Lung microvascular endothelial cell (primary cell): ENCODE results near the gene PYURF. TPM values are rescaled to one million over a fixed set of nuclear protein-coding genes. Genes with fewer than 3 reads are reported as not detected.

Source experiments
- DNase-seq, 2 donors: peaks; one replicate each; pipeline versions ENCODE4 v3.0.0 to v3.0.0-alpha.2; 2010; ENCODE audit warnings: low read depth in 2 of 2
- total RNA-seq: library from RNA; depleted of rRNA; stranded (reverse); fragments of >200 nt; gene quantifications from 2 replicates; pipeline ENCODE4 v1.2.1, GENCODE V29; 2014

Gene PYURF, protein sequence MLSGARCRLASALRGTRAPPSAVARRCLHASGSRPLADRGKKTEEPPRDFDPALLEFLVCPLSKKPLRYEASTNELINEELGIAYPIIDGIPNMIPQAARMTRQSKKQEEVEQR
- total RNA-seq, result 75.0 and 77.6 TPM in 2 replicates

DNA sequence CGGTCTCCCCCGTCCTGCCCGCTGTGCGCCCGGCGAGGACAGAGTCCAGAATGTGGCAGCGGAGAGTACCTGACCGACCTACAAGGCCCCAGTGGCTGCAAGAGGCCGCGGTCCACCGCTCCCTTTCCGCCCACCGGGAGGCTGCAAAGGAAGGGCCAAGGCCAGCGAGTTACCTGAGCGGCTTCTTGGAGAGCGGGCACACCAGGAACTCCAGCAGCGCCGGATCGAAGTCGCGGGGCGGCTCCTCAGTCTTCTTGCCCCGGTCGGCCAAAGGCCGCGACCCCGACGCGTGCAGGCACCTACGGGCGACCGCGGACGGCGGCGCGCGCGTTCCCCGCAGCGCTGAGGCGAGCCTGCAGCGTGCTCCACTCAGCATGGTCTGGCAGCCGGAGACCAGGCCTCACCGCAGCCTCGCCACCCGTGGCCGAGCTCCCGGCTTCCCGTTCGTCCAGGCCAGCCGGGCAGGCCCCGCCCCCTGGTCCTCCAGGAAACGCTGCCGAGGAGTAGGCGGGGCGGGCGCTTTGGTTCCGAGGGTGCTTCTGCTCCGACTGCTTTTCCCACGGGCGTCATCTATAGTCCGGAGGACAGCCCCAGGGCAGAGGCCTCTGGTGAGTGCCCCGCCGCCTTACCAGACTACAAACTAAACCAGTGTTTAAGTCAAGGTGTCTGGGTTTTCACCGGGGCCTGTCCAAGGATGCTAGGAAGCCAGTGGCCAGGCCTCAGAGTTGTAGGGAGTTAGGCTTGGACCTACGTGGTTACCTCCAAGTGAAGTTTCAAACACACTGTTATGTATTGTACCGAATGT, at the start of gene PYURF:
TSS of gene PYURF (minus strand) at position 452 of the 805 bp plus-strand sequence. CDS start at position 376, 76 bp downstream.
- peak; percentile 91 to 96 for DNase-seq

DNA sequence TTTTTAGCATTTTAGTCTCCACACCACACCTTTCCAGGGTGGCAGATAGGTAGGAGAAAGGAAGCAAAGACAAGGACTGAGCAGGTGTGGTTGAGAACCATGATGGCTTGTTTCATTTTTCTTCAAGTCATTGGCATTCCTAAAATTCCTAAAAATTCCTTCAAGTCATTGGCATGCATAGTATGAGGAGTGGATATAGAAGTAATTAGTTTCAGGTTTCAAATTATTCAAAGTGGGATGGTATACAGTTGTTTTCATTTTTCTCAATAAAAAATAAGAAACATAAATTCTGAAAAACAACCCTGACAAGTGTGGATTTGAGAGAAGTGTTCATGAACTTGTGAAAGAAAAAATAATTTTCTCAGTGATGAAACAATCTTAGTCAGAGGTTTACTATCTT, 46.4 kb upstream of the PYURF start:
- DNase-seq, result no peak

DNA sequence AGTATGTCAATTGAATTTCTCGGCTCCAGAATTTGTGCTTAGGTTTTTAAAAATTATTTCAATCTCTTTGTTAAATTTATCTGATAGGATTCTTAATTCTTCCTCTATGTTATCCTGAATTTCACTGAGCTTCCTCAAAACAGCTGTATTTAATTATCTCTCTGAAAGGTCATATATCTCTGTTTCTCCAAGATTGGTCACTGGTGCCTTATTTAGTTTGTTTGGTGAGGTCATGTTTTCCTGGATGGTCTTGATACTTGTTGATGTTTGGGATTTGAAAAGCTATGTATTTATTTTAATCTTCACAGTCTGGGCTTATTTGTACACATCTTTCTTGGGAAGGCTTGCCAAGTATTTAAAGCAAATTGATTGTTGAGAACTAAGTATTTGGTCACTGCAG, 44.0 kb upstream of the PYURF start:
- no peak for DNase-seq

DNA sequence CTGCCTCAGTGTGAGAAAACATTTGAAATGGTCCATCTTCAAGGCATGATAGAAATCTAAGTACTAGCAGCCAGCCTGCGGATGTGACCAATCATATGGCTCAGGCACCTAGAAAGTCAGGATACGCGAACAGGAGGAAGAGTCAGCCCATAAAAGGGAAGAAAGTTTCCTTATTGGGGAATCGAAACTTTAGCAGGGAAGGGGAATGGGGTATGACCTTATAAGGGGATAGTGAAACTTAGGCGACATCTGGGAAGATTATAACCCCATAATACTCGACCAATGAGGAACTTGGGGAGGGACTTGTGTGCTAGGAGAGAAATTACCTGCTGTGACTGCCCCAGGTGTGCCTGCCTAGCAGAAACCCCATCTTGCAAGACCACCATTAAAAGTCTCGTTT, 26.2 kb upstream of the PYURF start:
- DNase-seq, result no peak

DNA sequence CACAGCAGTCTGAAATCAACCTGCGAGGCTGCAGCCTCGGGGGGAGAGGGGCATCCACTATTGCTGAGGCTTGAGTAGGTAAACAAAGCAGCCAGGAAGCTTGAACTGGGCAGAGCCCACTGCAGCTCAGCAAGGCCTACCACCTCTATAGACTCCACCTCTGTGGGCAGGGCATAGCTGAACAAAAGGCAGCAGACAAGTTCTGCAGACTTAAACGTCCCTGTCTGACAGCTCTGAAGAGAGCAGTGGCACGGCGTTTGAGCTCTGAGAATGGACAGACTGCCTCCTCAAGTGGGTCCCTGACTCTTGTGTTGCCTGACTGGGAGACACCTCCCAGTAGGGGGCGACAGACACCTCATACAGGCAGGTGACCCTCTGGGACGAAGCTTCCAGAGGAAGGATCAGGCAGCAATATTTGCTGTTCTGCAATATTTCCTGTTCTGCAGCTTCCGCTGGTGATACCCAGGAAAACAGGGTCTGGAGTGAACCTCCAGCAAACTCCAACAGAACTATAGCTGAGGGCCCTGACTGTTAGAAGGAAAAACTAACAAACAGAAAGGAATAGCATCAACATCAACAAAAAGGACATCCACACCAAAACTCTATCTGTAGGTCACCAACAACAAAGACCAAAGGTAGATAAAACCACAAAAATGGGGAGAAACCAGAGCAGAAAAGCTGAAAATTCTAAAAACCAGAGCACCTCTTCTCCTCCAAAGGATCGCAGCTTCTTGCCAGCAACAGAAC, 15.9 kb upstream of the PYURF start:
- peak; percentile 69 to 72 for DNase-seq

DNA sequence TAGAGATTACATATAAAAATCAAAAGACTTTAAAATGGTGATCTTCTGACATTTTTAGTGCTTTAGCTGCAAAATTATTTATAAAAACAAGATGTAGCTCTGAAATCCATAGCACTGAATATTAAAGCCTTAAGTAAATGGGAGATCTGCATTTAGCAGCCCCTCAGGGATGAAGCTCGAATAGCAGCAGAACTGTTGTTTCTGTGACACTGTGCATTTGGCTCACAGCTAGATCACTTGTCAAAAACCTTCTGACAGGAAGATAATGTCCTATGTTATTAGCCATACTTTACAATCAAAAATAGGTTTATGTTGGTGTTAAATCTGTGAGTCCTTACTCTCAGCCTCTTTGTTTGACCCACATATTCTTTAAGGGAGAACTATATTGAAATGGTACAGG, 14.1 kb upstream of the PYURF start:
- DNase-seq, result no peak

DNA sequence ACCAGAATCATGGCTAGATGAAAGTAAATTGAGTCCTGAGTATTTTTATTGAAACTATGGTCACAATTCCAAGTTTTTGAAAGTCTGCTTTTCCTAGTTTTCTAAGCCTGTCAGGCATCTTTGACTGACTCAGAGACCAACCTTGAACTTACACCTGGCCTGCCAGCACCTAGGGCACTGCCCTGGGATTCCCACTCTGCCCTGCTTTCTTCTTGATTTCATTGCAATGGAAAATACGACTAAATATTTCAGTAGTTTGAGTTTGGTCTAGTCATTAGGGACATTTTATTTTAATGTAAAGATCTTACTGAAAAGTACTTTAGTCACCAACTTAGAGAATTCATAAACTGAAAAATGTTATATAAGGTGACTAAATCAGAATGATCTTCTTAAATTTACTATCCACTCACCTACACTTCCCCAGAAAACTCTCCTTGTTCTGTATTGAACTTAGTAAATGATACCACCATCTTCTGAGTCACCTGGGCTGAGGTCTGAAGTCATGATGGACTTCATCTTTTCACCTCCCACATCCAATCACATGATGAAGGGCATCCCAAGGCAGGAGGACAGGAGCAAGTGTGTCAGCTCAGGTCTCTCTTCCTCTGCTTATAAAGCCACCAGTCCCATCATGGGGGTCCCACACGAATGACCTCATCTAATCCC, 11.6 kb upstream of the PYURF start:
- no peak for DNase-seq

DNA sequence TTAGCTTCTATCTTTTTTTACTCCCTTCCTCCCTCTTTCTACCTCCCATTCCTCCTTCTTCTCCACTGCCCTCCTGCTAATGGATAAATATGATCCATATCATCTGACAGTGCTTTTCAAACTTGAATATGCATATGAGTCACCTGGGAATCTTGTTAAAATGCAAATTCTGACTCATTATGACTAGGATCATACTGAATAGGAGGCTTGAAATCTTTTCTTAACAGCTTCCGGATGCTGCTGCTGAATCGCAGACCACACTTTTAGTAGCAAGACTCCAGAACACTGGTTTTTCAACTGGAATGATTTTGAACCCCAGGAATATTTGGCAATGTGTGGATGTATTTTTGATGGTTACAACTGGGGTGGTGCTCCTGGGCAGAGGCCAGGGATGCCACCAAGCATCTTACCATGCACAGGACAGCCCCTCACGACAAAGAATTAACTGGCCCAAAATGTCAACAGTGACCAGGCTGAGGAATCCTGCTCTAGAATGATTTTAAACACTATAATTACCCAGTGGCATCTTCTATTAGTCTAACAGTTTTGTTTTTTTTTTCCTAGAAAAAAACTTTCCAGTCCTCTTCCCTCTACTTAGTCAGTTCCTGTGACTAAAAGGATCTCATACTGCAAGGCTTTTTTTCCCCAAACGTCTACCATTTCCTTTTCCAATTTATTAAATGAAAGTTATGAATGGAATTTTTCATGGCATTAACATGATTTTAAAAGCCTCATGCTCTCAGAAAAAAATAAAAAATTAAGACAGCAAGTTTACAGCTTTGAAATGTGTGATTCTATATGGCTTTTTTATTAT, 10.6 kb upstream of the PYURF start:
- DNase-seq, result peak; percentile 48 to 92

DNA sequence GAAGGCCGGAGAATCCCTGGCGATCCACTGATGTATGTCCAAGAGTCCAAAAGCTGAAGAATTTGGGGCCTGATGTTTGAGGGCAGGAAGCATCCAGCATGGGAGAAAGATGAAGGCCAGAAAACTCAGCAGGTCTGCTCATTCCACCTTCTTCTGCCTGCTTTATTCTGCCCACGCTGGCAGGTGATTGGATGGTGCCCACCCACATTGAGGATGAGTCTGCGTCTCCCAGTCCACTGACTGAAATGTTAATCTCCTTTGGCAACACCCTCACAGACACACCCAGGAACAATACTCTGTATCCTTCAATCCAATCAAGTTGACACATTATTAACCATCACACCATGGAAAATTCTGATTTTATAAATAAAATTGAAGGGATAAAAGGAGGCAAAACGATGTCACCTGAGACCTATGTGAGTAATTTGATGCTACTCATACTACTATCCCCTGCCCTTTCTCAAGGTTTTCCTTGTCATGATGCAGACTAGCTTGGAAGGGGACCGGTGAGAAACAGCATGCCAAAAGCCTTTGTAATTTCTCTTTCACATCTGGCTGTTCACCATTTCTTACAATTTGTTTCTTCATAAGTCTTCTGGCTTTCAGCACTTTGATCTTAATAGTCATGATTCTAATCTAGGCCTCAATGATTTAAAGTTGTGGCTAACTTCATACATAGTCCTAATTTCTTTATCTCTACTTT, 9.7 kb upstream of the PYURF start:
- peak in 1 of 2 donors; percentile 49 for DNase-seq

DNA sequence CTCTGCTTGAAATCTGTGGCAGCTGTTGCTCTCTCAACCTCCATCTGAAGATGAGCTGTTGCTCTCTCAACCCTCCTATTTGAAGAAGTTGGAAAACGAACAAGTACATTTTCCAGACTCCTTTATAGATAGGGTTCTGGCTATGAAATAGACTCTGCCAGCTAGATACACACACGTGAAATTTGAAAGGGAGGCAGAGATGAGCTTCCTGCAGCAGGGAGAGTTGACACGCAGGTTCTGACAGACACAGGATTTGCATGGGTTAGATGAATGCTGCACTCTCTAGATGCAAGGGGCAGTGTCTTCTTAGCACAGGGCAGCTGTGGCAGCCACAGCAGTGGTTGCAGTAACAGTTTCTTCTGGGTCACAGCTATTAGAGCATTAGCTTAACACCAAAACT, 8.0 kb upstream of the PYURF start:
- DNase-seq, result peak in 1 of 2 donors; percentile 41

DNA sequence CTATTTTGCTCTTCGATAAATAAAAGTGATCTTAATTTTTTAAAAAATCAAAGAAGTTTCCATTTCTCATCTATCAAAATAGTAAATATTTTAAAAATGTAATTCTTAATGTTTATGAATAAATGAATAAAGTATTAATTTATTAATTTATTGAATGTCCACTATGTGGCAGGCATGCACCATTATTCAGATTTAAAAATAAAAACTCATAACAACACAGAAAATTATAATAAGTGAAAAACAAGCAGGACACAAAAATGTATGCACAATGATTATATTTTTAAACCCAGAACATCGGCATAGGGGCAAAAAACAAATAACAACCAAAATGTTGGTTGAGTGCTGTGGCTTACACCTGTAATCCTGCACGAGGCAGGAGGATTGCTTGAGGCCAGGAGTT, 5.3 kb upstream of the PYURF start:
- DNase-seq, result peak; percentile 25 to 27

DNA sequence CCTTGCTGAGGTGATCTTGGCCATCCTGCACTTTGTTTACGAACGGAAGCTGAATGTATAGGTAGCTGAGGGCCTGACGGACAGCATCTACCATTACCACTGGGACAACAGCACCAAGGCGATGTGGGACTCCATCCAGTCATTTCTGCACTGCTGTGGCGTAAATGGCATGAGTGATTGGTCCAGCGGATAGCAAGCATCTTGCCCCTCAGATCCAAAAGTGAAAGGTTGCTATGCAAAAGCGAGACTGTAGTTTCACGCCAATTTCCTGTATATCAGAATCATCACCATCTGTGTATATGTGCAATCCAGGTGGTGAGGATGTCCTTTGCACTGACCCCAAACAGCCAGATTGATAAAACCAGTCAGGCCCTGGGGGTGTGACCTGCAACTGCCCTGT, 4.2 kb upstream of the PYURF start:
- no peak for DNase-seq

DNA sequence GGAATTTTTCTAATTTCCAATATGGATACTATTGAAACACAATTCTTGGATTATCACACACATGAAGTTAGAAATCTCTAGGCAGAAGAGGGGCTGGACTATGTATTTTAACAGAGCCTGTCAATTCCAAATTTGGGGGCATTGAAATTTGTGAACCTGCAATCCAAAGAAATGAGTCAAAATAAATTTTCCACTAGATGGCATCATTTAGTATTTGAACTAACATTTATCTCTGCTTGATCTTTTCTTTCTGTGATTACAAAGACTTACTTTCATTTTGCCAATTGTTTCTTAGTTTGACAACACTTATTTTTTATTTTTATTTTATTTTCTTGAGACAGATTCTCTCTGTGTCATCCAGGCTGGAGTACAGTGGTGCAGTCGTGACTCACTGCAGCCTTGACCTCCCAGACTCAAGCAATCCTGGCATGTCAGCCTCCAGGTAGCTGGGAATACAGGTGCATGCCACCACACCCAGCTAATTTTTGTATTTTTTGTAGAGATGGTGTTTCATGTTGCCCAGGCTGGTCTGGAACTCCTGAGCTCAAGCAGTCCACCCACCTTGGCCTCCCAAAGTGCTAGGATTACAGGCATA, 2.7 kb upstream of the PYURF start:
- peak; percentile 22 to 36 for DNase-seq

DNA sequence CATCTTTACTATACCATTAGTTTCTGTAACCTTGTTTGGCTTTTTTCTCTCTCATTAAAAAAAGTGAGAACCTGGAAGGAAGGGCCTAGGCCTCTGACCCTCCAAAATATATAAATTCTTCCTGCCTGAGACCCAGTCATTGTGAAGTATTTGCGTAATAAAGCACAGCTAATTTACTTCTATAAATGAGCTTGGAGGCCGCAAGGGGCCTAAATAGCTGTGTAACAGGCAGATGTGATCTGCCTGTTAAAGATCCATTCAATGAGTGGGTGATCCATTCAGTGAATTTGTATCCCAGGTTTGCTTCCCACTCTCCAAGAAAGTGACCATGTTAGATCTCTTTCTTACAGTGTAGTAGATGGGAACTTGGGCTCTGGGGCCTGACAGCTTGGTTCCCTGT, 595 bp upstream of the PYURF start:
- peak; percentile 5 to 13 for DNase-seq

DNA sequence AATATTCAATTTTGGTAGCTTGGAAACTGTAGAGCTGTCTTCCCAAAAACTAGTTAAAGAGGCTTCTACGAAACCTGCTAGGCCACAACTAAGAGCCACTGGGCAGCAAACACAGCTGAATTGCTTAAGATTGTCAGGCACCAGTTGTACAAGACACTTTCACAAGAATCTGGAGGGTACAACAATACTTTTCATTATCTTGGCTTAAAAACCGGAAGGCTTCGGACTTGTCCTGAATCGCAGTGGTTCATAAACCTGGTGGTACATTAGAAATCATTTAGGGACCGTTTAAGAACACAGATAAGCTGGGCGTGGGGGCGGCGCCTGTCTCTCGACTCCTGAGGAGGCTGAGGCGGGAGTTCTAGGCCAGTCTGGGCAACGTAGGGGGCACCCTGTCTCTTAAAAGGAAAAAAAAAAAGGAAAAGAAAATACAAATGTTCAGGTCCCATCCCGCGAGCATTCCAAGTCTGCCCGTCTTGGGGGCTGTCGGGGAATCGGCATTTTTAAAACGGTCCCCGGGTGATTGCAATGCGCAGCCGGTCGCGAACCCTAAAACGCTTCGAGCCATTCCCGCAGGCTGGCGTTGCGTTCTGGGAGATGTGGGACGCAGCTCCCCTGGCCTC, 763 bp downstream of the PYURF start:
- peak; percentile 17 to 49 for DNase-seq

DNA sequence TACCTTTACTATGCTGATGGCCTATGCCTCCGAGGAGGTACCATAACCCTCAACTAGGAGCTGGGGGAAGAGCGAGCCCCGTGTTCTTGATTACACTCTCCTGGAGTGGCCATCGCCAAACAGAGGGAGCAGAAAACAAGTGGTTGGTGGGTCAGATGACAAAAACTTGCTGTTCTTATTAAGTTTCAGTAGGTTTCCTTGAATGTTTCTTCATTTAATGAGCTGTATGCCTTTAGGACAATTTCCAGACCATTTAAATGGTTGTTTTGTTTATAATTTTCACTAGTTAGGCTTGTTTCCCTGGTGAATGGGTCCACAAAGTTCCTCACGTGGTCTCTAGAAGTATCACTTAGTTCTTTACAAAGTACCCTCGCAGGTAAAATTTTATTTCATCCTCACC, 4.7 kb downstream of the PYURF start:
- no peak for DNase-seq

DNA sequence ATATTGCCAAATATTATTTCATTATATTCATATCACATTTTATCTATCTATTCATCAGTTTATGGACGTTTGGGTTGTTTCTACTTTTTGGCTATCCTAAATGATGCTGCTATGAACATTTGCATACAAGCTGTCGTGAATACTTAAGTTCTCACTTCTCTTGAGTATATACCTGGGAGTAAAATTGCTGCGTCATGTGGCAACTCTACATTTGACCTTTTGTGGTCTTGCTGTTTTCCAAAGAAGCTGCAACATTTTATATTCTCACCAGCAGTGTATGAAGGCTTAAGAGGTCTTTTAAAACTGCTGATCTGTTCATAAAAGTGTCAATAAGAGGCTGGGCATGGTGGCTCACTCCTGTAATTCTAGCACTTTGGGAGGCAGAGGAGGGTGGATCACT, 5.8 kb downstream of the PYURF start:
- DNase-seq, result no peak

DNA sequence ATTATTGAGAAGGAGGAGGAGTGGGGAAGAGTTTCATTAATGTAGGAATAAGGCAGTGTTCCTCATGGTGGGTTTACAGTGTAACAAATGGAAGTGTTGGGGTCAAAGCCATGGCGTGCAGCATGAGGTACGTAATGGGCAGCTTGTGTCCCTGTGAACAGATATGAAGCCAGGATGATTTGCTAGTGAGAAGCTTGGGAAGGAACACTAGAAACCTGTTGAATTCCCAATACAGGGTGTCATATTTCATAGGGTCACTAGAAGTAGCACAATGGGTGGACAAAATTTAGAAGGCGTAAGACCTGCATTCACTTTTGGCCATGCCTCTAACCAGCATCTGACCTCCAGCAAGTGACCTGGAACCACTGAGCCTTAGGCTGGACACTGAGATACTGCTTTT, 6.8 kb downstream of the PYURF start:
- no peak for DNase-seq
